T-helper 1 cell treated with Interleukin-12 subunit alpha and Interleukin-12 subunit beta and Interleukin-4 antibody, amounts not matched to agents 30 ng/mL and 1 ng/mL, for 36 hours (primary cell): ENCODE results near the gene EIF2AK2. TPM values are rescaled to one million over a fixed set of nuclear protein-coding genes. Genes with fewer than 3 reads are reported as not detected.
"Not testable (repeated sequence)": the region's sequence is repeated elsewhere in the genome, so short reads cannot be mapped to it uniquely, and the experiment has no call there.

Experiments
- intact Hi-C: fragments of 100-400 bp; cut with micrococcal nuclease; formaldehyde crosslinking; loops from one replicate; pipeline ENCODE4 v1.15.1; 2024
- total RNA-seq: library from RNA; stranded (reverse); gene quantifications from 2 replicates; pipeline ENCODE4 v1.2.3, GENCODE V29; 2022

EIF2AK2 gene
- 79.6 and 87.9 TPM in 2 replicates for total RNA-seq

DNA sequence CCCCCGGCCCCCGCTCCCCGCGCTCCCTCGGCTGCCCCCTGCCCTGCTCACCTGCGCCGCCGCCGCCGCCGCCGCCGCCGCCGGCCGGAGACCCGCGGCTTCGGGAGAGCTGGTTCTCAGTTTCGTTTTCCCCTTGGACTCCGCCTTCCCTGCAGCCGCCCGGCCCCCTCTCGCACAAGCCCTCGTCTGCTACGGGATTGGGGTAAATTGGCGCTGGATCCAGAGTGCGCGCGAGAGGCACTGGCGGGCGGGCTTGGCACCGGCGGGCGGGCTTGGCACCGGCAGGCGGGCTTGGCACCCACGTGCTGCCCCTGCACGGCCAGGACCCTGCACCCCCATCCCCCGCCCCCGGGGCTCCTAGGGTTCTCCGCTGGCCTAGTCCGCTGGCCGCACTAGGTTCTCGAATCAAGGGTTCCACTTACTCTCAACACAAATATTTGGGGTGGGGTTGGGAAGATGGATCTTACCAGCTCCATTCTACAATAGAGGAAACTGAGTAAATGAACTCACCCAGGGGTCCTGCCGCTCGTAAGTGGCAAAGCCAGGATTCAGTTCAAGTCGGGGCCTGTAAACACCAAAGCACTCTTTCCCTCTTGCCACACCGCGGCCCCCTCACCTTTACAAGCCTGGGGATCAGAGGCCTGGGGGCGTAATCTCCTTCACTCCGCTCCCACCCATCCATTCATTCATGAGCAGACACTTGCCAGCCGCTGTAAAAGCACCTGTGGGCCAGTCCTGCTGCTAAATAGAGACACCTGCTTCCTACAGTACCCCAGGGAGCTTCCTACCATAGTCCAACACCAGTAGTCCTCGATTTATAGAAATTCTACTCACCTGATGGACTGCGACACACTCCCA is at the start of gene EIF2AK2:
Gene EIF2AK2, minus strand, starts transcription at position 124 of the 858 bp plus-strand sequence. CDS start 9,174 bp downstream, outside the sequence.
- intact Hi-C loops, result loop anchor here (1.0 to 10.0 kb wide), 10 partner anchors 39 to 1598 kb away; partner anchors contain the start of genes CDC42EP3, CEBPZ, CEBPZOS and FEZ2

DNA sequence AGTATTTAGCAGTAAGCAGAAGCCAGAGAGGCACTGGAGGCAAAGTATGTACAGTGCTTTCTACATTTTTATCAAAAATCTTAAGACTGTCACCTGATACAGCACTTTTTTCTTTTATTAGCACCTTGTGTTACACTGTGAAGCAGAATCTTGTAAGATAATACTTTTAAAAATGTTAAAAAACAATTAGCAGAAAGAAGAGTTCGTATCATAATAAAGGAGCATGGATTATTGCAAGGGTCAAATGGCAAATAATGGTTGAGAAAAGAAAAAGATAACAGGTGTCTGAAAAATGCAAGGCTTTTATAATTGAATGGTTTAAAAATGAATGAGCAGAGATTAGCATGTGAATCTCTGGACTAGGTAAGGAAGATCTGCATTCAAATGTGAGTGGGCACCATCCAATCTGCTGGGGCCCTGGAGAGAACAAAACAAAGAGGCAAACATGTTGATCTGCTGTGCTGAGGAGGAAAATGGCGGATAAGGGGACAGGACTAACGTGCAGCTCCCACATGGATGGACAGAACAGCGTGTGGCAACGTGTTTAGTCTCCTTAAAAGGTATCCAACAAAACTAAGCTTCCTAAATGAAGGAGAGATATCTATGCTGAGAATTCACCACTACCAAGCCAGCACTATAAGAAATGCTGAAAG is 49.0 kb upstream of the EIF2AK2 start:
- intact Hi-C loops, result no loop called here

DNA sequence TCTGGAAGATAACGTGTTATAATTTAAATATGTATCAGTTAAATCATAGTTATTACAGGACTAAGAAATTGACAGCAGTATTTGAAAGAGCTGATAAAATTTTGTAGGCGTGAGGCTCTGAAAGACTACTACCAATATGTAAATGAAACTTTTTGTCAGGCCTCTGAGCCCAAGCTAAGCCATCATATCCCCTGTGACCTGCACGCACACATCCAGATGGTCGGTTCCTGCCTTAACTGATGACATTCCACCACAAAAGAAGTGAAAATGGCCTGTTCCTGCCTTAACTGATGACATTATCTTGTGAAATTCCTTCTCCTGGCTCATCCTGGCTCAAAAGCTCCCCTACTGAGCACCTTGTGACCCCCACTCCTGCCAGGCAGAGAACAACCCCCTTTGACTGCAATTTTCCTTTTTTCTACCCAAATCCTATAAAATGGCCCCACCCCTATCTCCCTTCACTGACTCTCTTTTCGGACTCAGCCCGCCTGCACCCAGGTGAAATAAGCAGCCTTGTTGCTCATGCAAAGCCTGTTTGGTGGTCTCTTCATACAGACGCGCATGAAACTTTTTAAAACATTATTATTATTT is 48.4 kb upstream of the EIF2AK2 start:
- intact Hi-C loops, result not testable (repeated sequence)

DNA sequence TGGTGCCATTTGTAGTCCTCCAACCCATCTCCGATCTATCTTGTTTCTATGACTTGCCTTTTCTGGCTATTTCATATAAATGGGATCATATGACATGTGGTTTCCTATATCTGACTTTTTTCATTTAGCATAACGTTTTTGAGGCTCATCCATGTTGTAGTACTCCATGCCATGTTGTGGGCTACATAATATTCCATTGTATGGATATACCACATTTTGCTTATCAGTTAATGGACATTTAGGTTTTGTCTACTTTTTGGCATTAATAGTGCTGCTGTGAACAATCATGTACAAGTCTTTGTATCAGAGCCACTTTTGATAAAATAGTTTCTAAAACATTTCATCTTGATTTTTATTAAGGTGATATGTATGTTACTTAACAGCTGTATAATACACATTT is 46.9 kb upstream of the EIF2AK2 start:
- intact Hi-C loops, result no loop called here

DNA sequence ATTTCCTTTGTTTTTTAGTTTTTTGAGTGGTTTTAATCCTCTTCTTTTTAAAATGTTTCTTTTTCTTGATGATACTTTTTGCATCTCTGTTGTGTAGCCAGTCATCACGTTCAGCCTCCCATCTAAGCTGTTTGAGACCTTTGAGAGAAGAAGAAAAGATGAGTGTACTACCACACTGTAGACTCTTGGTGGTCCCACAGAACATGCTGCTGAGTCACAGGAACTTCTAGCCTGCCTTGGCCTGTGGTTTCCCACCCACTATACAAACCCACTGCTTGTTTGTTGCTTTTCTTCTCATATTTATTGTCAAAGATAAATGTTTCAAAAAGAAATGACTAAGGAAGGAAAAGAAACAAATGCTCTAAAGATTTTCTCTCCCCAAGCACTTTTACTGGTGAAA is 45.0 kb upstream of the EIF2AK2 start:
- intact Hi-C loops, result no loop called here

DNA sequence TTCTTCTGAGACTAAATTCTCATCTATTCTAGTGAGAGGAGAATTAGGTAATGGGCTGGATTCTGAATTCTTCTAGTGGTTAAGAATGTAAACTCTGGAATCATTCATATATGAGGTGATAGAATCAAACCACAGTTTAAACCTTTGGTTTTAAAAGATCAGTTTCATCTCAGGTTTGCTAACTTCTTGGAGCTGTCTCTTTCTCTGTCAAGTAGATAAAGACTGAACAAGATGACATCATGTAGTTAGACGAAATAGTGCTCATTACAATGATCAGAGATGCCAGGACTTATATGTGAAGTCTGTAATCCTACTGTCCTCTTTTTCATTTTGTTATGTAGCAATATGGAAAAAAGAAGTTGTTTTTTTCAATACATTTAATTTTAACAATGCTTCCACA is 44.4 kb upstream of the EIF2AK2 start:
- intact Hi-C loops, result no loop called here

DNA sequence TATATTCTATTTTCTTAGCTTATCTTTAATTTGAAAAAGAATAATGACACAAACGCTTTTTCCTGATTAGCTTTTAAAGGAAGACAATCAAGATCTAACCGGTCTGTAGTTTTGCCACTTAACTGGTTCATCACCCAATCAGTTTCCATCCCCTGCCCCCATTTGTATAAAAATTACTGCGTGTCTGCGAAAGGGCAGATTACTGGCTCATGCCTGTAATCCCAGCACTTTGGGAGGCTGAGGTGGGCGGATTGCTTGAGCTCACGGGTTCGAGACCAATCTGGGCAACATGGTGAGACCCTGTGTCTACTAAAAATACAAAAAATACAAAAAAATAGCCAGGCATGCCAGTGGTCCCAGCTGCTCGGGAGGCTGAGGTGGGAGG is 41.9 kb upstream of the EIF2AK2 start:
- intact Hi-C loops, result no loop called here

DNA sequence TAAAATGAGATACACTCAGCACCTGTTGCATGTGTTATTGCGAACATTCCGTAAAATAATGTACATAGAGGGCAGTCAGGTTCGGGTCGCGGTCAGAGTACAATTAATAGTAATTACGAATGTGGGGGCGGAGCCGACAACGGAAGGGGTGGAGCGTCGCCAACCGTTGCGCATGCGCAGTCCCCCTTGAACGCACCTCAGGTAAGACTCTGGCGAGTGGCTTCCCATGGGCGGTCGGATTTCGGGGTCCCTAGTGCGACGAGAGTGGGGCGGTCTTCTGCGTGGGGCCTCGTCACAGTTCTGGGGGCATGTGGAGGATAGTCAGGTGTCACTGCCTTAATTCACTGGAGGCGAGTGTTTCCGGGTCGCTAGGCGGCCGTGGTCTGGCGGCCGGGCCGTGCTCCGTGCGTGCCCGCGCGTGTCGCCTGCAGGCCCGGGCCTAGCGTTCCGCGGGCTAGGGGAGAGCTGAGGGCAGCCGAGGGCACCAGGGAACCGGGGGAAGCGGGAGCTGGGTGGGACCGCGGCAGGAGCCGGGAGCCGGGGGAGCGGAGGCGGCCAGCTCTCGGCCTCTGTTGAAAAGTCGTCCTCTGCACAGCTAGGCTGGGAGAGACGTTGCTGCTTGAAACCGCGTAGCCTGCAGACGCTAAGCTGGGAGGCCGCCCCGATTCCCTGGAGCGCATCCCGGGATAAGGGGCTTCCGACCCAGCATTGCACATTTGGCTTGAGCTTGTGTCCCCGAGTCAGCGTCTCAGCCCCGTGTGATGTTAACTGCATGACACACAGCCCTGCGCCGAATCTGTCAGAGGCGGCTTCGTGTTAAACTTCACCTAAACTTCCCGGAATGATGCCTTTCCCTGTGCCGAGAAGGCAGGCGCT is 39.8 kb upstream of the EIF2AK2 start, which contains the start of gene CEBPZOS:
Gene CEBPZOS, plus strand, starts transcription at position 177 of the 876 bp plus-strand sequence. CDS start 3,209 bp downstream, outside the sequence.
- intact Hi-C loops, result loop anchor here (1.0 to 2.0 kb wide), 7 partner anchors 35 to 729 kb away; partner anchors contain the start of genes CEBPZ, GPATCH11, HEATR5B and NDUFAF7

DNA sequence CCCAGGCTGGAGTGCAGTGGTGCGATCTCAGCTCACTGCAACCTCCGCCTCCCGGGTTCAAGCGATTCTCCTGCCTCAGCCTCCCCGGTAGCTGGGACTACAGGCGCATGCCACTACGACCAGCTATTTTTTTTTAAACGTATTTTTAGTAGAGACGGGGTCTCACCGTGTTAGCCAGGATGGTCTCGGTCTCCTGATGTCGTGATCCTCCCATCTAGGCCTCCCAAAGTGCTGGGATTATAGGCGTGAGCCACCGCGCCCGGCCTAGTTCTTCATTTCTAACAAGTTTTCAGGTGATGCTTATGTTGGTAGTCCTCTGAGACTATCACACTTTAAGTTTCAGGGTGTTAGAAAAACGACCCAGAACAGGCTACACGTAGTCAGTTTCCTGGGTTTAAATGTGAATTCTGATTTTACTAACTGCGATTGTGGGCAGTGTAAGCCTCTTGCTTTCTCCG is 39.1 kb upstream of the EIF2AK2 start:
- intact Hi-C loops, result loop anchor here (1.0 to 2.0 kb wide), 7 partner anchors 35 to 729 kb away; partner anchors contain the start of genes CEBPZ, GPATCH11, HEATR5B and NDUFAF7

DNA sequence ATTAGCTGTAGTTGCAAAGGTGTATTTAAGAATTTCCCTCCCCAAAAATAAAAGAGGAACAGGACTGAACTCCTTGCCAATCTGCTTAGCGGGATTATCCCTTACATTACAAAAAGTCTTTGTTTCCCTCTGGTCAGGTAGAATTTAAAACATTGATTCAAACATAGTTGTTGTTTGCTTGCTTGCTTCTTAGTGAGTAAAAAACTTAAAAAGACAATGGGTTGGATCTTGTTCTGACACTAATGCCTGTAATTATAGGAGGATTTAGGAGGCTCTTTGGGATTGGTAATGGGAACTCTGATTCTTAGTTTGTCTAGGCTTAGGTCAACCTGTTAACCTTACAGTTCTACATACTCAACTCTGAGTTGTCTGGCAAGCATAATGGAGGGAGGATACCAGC is 35.8 kb upstream of the EIF2AK2 start:
- intact Hi-C loops, result no loop called here

DNA sequence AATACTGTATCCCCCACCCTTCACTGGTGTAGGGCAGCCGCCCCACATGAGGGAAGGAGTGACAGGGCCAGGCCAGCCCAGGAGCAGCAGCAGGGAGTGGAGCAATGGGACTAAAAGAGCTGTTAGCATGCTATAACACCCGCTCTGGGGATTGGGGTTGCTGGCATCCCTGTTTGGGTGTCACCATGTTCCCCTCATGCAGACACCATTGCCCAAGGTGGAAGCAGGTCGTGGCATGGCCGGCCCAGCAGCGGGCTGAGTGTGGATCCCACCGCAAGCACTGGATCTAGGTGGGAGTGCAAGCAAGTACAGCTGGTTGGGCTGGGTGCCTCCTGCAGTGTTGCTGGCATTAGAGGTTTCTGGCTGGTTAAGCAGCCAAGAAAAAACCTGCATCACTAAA is 35.0 kb upstream of the EIF2AK2 start:
- intact Hi-C loops, result no loop called here

DNA sequence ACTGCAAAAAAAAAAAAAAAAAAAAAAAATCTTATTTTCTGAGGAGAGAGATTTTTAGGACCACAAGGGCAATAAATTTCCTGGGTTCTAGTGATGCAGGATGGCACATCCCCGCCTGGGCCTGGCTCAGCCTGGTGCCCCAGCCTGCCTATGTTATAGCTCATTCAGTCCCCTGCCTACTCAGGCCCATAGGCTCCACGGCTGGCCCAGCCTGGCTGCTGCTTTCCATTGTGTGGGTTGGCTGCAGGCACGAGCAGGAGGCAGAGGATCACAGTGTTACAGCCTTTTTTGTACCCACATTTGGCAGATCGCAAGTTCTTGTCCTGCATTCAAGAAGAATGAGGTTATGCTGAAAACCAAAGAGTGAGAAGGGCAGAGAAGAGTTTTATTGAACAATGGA is 34.5 kb upstream of the EIF2AK2 start:
- intact Hi-C loops, result no loop called here

DNA sequence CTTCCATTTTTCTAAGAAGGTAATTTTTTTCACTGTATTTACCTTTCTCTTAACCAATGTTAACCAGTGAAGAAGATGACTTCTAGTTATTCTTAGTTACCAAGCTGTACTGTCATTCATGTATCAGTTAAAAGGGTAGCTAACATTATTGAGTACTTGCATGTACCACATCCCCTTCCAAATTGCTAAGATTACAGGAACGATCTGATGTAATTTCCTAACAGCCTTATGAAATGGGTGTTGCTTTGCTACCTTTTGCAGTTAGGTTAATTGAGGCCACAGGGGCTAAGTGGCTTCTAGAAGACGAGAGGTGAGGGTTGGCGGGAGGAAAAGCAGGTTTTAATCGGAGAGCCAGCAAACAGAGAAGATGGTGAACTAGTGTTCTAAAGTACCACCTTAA is 33.5 kb upstream of the EIF2AK2 start:
- intact Hi-C loops, result no loop called here

DNA sequence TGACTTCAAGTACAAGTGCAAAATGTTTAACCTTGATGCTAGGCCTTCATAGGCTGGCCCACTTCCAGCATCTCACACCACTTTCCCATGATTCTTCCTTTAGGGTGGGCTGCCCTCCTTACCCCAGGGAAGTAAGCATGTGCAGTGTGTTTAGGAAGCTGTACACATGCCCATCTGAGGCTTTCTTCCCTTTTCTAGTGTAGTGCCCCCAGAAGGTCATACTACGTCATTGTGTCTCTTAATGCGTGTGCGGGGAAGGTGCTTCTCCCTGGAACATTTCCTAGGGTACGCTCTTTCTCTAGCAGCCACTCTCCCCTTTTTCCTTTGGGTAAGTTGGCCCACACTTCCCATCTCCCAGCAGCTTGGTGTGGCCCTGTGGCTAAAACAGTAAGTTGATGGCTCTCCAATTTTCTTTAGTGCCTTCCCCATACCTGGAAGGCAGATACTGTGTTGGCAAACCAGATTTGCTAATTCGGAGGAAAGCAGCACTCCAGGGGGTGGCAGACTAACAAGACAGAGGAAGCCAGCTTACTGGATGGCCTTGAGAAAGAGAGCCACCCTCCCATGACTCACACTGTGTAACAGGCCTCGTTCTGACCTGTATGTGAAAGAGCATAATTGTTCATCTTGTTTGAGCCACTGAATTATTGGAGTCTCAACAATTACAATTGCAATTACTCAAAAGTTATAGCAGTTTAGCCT is 32.8 kb upstream of the EIF2AK2 start:
- intact Hi-C loops, result no loop called here

DNA sequence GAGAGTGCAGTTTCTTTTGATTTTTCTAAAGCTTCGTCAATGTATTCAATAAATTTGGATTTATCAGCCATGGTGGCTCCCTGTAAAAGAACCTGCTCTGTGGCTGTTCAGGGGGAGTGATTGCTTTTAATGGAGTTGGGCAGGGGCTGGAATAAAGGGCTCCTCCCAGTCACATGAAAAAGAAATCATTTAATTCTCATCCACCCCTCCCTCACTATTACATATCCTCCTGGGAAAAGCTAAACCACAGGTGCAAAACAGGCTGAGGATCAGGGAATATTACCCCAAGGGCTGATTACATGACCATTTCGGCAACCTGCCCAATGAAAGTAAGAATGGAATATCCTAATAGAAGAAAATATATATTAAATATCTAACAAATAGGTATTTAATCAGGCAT is 31.8 kb upstream of the EIF2AK2 start, which contains the start of gene SULT6B1:
Gene SULT6B1, minus strand, starts transcription at position 101 of the 400 bp plus-strand sequence. Its CDS starts 30 bp downstream, at position 71.
- intact Hi-C loops, result no loop called here

DNA sequence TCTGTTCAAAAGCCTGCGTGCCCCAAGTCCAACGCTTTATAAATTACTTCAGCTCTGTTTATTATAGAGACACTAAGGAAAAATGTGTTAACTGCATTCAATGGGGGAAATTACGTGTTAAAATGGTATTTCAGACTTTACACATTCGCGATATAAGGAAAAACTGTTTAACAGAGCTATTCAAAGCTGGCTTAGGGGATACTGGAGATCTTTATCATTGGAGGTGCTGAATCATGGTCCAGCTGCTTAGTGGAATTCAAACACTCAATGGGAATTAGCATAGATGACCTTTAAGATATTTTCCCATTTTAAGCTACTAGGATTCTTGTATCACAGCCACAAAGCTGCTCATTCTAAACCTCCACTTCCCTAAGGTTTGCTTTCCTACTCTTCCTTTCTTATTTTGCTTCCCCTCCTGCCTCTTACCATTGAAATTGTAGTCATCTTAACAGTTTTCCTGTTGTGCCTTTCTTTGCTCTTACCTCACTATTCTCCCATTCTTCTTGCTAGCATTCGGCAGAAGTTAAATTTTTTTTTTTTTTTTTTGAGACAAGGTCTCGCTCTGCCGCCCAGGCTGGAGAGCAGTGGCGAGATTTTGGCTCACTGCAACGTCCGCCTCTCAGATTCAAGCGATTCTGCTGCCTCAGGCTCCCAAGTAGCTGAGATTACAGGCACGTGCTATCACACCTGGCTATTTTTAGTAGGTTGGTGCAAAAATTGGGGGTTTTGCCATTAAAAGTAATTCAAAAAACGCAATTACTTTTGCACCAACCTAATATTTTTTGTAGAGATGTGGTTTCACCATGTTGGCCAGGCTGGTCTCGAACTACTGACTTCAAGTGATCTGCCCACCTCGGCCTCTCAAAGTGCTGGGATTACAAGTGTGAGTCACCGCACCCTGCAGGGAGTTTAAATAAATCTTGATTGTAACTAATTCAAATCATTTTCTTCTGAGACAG is 25.2 kb upstream of the EIF2AK2 start:
- intact Hi-C loops, result no loop called here

DNA sequence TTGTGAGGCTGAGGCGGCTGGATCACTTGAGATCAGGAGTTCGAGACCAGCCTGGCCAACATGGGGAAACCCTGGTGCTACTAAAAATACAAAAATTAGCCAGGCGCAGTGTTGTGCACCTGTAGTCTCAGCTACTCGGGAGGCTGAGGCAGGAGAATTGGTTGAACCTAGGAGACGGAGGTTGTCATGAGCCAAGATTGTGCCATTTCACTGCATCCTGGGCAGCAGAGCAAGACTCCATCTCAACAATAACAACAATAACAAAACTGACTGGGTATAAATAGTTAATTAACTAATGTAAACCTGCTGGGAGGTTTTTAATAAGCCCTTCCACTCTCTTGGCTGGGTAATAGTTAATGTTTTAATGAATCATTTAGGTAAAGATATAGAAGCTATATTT is 23.9 kb upstream of the EIF2AK2 start:
- intact Hi-C loops, result no loop called here

DNA sequence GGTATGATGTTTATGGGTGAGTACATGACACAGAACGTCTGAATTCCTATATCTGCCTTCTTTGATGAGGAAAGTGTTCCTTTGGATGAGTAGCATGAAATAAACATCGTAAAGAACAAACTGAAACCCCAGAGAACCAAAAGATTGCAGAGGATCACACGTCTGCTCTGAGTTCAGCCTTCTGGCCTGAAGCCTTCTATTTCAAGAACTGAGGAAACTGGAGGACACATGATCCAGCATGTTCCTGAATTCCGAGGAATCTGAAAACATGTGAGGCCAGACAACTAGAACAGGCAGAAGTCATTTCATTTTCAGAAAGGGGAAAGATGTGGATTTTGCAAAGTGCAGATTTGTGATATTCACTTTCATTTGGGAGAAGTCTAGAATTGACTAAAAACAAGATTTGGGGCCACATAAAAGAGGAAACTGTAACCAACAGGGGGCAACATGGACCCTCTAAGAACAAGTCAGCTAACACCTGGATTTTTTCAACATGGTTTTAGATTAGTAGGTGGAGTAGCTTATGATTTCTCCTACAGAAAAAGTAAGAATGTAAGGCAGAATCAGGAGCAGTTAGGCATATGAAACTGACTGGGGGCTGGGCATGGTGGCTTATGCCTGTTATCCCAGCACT is 23.3 kb upstream of the EIF2AK2 start:
- intact Hi-C loops, result no loop called here
